Measurements from ENCODE around the gene FAM177B.

GRCh38 chr1:222704260-222704659, 32.7 kb upstream of the FAM177B start:
- TF ChIP-seq CTCF (IDR thresholded peaks at IDR 0.05; ENCODE audit: low read length) (no peak), EZH2 (optimal IDR thresholded peaks at IDR 0.05; ENCODE audit: low read depth, low read length) (no peak), EZH2phosphoT487 (IDR thresholded peaks at IDR 0.05; ENCODE audit: low read length) (no peak)
